Skin epidermis (tissue), 12 donors: ENCODE measurements around the gene VMP1.
"Not testable (repeated sequence)": the region's sequence is repeated elsewhere in the genome, so short reads cannot be mapped to it uniquely, and the experiment has no call there.

Source experiments
- H3K27ac ChIP-seq, 21 experiments: fragments of 200-600 bp; sonication (generic) in 11 of 21; one replicate each; pipeline ENCODE4 v1.5.0; 2020; ENCODE audit warnings: mild to moderate bottlenecking in 3 of 21, inconsistent platforms in 2 of 21, moderate library complexity in 2 of 21
- H3K4me3 ChIP-seq, 7 experiments: fragments of 200-600 bp; sonication (generic) in 2 of 7; one replicate each; pipeline ENCODE4 v1.5.0; 2020; ENCODE audit warnings: inconsistent platforms in 2 of 7, mild to moderate bottlenecking in 2 of 7, moderate library complexity in 1 of 7

VMP1 gene

DNA sequence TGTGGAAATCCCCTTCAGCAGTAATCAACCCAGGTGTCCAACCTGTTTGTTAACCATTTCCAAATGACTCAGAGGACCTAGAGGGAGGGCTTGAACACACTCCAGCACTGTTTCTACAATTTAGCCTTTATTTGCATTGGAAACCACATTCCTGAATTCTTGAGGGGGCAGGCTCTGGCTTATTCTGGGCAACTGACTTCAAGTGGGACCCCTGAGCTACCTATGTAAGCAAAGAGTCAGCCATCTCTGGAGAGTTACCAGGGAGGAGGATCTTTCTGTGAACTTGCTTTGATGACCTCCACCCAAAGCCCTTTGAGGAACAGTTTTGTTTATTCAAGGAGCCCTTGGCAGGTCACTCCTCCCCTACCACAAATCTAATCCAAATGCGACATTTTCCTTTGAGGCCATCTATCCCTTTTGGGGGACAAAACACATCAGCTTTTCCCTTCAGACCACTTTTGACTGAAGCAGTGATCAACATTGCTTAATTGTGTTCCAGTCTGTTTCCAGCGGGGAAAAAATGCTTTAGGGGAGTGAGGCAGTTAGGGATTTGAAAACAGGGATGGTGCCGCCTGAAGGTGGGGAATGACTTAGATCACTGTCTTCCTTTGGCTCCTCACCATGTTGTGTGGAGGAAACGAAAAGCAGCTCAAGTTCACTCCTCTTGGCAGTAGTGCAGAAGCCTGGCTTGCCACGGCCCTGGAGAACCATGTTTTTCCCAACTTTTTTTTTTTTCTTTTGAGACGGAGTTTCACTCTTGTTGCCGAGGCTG lies 139.1 kb downstream of the VMP1 start:
- H3K27ac ChIP-seq = peak overlapping the region in 20 of 21 experiments; percentile 78 to 100 (median 89)
- no peak overlapping the region for H3K4me3 ChIP-seq

DNA sequence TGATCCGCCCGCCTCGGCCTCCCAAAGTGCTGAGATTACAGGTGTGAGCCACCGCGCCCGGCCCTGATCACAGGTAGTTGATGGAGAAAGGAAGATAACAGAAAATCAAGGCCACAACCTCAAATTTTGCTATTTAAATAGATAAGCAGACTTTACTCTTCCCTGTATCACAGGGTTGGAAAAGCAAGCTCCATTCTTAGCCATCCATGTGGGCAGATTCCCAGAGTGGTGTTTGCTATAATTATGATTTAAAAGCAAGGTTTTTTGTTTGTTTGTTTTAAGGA lies 140.9 kb downstream of the VMP1 start:
- Histone ChIP-seq H3K27ac (peak overlapping the region in 20 of 21 experiments; percentile 9 to 100 (median 88)), H3K4me3 (no peak overlapping the region)

DNA sequence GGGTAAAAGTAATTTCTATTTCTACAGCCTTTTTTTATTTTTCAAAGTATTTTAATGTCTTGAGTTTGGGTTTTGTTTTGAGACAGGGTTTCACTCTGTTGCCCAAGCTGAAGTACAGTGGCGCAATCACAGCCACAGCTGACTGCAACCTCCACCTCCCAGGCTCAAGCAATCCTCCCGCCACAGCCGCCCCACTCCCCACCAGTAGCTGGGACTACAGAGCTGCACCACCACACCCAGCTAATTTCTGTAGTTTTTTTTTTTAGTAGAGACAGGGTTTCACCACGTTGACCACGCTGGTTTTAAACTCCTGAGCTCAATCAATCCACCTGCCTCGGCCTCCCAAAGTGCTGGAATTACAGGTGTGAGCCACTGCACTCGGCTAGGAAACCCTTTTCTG lies 141.3 kb downstream of the VMP1 start:
- Histone ChIP-seq H3K4me3 (no peak overlapping the region), H3K27ac (peak overlapping the region in 20 of 21 experiments; percentile 9 to 100 (median 88))

DNA sequence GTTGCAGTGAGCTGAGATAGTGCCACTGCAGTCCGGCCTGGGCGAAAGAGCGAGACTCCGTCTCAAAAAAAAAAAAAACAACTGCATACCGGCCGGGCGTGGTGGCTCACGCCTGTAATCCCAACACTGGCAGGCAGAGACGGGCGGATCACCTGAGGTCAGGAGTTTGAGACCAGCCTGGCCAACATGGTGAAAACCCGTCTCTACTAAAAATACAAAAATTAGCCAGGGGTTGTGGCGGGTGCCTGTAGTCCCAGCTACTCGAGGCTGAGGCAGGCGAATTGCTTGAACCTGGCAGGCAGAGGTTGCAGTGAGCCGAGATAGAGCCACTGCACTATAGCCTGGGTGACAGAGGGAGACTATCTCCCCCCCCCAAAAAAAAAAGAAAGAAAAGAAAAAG lies 142.9 kb downstream of the VMP1 start:
- H3K4me3 ChIP-seq = not testable (repeated sequence)
- peak overlapping the region in 9 of 21 experiments; percentile 19 to 99 (median 84) for H3K27ac ChIP-seq

DNA sequence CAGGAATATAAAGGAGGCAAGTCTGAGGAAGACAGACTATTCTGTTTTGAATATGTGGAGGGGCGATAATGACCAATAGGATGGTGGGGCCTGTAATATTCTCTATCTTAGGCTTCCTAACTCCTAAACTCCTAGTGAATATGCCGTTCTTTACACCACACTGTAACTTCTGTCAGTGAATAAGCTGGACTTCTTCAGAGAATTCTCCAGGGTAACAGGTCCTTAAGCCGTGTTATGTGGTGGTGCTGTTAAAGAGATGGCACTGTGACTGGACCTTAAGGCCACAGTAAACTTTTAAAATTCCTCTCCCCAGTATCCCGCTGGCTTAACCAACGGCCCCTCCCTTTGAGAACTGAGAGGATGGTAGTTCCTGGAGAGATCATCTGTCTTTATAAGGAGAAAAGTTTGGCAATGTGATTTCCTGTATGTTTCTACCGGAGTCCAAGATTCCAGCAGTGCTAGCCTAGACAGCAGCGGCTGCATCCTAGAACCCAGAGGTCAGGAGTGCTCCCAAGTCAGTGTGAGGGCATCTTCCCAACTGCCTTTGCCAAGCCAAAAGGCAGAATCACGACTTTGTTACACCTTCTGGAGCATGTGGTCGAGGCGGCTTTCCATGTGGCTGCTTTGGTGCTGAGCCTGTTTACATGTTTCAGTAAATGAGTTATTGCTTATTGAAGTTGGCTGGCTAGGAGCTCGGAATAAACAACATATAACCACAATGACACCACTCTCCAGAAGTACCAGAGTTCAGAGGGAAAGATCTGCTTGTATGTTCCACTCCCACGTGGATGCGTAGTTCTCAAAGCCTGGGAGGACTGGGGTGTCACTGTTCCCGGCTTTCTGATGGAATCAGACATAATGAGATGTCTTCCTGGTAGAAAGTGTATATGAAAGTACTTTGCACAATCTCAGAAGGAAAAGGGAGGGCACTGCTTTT lies 144.3 kb downstream of the VMP1 start:
- H3K4me3 ChIP-seq = no peak overlapping the region
- peak overlapping the region in 20 of 21 experiments; percentile 37 to 99 (median 71) for H3K27ac ChIP-seq

DNA sequence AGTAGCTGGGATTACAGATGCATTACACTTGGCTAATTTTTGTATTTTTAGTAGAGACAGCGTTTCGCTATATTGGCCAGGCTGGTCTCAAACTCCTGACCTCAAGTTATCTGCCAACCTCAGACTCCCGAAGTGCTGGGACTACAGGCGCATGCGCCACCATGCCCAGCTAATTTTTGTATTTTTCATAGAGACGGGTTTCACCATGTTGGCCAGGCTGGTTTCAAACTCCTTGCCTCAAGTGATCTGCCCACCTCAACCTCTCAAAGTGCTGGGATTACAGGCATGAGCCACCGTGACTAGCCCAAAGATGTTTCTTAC lies 145.4 kb downstream of the VMP1 start:
- H3K27ac ChIP-seq = peak overlapping the region in 20 of 21 experiments; percentile 49 to 99 (median 74)
- H3K4me3 ChIP-seq = not testable (repeated sequence)

DNA sequence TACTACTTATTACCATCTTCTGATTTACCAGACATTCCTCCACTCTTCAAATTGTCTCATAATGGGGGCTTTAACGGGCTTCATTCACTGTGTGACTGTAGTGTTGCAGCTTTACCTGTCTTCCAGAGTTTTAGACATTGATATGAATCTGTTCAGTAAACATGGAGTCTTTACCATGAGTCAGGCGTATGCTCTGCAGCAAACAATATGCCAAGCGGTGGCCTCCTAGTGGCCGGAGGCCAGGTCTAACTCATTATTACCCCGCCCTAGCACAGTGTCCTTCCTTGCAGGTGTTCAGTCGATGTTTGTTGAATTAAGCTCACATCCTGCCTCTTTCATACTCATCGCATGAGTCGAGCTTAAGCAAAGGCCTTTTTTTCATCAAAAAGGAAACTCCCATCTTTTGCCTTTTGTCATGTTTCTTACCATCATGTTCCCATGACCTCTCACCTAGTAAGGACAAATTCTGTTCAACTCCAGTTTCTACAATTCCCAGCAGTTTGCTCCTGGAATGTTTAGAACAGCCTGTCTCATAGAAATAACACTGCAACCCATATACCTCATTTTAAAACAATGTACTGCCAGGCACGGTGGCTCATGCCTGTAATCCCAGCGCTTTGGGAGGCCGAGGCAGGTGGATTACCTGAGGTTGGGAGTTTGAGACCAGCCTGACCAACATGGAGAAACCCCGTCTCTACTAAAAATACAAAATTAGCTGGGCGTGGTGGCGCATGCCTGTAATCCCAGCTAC lies 145.9 kb downstream of the VMP1 start:
- Histone ChIP-seq H3K27ac (peak overlapping the region in 20 of 21 experiments; percentile 49 to 99 (median 74)), H3K4me3 (no peak overlapping the region)

DNA sequence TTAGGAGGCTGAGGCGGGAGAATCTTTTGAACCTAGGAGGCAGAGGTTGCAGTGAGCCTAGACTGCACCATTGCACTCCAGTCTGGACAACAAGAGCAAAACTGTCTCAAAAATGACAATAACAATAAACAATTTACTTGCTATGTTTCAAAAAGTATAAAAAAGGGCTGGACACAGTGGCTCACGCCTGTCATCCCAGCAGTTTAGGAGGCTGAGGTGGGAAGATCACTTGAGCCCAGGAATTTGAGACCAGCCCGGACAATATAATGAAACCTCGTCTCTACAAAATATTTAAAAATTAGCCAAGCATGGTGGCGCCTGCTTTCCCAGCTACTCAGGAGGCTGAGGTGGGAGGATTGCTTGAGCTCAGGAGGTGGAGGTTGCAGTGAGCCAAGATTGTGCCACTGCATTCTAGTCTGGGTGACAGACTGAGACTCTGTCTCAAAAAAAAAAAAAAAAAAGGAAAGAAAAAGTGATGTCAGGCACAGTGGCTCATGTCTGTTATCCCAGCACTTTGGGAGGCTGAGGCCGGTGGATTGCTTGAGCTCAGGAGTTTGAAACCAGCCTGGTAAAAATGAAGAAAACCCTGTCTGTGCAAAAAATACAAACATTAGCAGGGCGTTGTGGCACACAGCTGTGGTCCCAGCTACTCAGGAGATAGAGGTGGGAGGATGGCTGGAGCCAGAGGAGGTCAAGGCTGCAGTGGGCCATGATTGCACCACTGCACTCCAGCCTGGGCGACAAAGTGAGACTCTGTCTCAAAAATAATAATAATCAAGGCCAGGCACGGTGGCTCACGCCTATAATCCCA lies 146.7 kb downstream of the VMP1 start:
- H3K4me3 ChIP-seq = not testable (repeated sequence)
- peak overlapping the region in 19 of 21 experiments; percentile 35 to 99 (median 69) for H3K27ac ChIP-seq

DNA sequence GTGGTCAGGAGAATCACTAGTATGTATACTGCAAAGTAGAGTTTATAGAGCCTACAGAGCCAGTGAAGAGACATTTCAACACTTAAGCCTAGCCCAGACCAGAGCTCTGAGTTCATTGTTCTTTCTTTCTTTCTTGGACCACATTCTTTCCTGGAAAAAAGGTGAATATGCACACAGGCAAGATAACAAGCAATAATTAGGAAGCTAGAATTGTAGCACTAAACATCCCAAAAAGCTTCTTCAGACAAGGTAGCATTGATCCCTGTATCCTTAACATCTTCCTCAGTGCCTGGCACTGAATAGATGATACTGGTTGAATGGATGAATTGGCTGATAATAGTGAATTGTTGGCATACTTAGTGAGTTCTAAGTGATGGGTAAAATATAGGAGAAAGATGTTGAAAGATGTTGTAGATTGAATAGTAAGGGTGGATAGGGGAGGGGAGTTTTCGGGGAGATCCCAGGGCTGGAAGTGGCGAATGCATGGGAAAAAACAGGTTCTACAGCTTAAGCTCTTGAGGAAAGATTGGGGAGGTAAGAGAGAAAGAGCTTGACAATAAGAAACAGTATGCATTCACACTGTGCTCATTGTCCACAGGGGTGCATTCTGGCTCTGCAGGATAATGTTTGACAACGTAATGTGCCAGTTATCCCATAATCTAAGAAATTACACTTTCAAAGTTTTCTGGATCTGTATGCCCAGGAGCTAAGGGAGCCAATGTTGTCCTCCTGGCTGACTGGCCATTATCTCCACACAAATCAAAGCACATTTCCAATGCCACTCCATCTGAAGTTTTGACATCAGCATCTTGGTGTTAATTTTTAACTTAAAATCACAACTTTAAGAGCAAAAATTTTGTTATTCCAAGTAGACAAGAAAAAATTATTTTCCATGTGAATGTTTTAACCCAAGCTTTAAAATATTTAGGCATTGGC lies 149.7 kb downstream of the VMP1 start:
- H3K27ac ChIP-seq = peak overlapping the region in 14 of 21 experiments; percentile 13 to 73 (median 47)
- H3K4me3 ChIP-seq = no peak overlapping the region

DNA sequence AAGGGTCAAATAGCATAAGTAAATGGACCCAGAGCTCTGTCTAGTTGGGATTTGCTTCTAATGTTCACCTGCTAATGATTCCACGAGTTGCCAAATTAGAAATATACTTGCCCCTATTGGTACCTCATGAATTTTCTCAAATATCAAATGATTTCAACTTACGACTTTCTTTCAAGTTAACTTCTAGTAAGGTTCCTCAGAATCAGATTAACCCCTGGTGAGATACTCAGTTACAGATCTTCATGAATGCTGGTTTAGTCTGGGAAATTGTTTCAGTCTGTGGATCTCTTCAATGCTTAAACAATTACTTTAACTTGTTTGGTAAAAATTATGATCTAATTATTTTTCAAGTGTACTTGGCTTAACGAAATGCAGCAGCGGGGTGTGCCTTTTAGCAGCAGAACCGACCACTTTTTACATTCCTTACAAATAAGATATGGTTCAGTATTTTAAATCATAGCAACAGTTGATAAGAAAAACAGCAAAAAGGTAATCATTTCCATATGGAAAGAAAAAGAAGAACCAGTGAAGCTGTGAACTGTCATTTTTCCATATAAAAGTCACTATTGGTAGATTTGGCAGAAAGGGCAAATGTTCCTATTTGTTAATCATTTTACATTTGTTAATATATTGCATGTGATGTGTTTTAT lies 150.8 kb downstream of the VMP1 start:
- Histone ChIP-seq H3K4me3 (no peak overlapping the region), H3K27ac (peak overlapping the region in 15 of 21 experiments; percentile 15 to 73 (median 51))

DNA sequence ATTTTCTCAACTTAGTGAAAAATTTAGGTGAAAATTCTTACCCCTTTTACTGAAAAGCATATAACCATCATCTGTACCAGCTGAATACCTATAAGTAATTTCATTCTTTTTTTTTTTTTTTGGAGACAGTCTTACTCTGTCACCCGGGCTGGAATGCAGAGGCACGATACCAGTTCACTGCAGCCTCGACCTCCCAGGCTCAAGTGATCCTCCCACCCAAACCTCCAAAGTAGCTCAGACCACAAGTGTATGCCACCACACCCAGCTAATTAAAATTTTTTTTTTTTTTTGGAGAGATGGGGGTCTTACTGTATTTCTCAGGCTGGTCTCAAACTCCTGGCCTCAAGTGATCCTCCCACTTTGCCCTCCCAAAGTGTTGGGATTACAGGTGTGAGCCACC lies 151.5 kb downstream of the VMP1 start:
- Histone ChIP-seq H3K4me3 (no peak overlapping the region), H3K27ac (peak overlapping the region in 14 of 21 experiments; percentile 23 to 73 (median 54))

DNA sequence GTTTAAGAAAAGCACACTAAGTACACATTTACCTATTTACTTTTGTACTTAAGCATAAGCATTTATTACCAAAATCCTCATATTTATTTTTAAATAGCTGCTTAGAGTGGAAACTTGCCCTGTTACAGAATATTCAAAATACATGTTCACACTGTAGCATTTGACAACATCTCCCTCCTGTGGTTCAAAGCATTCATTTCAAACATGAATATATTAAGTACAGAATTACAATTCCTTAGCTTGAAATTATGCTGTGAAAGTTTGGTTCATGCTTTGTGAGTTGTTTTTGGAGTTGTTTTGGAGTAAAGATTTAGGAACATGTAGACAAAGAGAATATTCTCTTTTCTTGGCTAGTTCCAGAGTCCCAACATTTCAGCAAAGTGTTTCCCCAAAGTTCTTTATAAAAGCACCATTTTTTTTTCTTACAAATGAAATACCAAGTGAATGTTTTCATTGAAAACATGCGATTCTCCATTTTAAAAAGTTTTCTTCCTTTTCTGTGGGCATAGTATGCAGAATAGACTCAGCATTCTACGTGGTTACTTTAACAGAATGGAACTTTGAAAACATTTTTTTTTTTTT lies 152.1 kb downstream of the VMP1 start:
- H3K4me3 ChIP-seq = no peak overlapping the region
- H3K27ac ChIP-seq = peak overlapping the region in 11 of 21 experiments; percentile 23 to 73 (median 56)

DNA sequence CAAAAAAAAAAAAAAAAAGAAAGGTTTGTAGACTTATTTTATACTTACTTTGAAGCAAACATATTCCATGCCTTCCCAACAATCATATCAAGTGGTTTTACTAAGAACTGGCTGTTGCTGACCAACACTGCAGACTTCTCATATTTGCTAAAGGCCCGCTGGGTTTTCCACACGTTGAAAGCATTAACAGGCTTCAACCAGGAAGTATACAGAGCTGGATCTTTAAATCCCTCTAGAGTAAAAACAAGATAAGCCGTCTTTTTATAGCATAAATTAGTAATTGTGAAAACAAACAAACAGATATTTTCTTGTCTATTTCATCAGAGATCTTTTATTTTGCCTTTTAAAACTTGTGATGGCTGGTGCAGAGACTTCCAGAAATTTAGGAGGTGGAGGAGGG lies 156.2 kb downstream of the VMP1 start:
- Histone ChIP-seq H3K27ac (no peak overlapping the region), H3K4me3 (no peak overlapping the region)

DNA sequence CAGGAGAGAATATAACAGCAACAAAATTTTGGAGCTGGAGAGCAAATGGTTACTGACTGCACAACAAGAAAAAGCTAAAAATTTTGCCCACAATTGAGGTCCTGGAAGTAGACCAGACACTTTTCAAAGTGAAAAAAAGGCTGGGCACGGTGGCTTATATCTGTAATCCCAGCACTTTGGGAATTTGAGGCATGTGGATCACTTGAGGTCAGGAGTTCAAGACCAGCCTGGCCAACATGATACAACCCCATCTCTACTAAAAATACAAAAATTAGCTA lies 162.4 kb downstream of the VMP1 start:
- no peak overlapping the region for H3K27ac ChIP-seq
- H3K4me3 ChIP-seq = no peak overlapping the region

DNA sequence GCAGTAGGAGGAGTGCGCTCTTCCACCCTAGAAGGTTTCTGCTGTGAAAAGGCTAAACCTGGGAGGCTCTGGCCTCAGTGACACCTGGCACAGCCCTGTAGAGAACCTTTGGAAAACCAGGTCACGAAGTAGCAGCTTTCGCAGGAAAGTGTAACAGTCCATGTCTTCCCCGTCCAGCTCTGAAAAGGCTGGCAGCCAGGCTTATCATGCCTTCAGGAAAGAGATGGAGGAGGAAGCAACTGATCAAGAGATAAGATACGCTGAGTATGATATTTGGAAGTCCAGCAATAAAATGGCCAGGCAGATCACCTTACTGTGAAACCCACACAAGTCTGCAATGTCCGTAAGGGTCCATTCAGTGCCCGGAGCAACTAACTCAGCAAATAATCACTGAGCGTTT lies 163.0 kb downstream of the VMP1 start:
- H3K27ac ChIP-seq = no peak overlapping the region
- H3K4me3 ChIP-seq = no peak overlapping the region

DNA sequence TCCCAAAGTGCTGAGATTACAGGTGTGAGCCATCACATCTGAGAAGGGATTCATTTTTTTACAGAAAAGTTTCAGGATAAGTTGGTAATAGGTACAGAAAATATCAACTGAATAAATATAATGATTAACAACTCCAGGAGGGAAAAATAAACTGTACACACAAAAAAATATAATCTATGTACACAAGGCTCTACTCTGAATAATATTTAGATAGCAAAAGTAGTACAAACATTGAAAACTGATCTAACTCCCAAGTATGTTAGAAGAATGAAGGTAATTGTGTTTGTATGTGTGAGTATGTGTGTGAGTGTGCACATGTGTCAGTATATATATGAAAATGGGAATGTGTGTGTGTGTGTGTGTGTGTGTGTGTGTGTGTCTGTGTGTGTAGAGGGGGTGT lies 164.9 kb downstream of the VMP1 start:
- Histone ChIP-seq H3K4me3 (no peak overlapping the region), H3K27ac (no peak overlapping the region)

DNA sequence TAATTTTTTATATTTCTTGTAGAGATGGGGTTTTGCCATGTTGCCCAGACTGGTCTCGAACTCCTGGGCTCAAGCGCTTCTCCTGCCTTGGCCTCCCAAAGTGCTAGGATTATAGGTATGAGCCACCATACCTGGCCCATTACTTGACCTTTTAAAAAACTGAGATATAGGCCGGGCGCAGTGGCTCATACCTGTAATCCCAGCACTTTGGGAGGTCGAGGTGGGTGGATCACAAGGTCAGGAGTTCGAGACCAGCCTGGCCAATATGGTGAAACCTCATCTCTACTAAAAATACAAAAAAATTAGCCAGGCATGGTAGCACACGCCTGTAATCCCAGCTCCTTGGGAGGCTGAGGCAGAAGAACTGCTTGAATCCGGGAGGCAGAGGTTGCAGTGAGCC lies 166.0 kb downstream of the VMP1 start:
- not testable (repeated sequence) for H3K27ac ChIP-seq, H3K4me3 ChIP-seq

DNA sequence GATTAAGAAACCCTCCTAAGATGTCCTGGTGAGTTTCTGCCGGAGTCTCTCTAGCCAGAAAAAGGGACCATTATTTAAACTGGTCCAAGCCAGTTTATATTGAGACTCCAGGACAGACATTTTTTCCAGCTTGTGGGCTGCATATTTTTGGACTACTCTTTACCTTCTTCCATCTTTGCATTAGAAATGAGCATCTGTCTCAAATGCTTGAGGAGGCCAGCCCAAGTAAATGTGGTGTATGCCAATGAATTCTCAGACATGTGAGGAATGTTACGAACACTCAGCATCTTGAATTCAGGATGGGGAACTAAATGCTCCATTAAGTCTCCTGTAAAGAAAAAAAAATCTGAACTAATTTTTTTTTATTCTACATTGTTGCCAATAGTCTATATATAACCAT lies 166.9 kb downstream of the VMP1 start:
- H3K4me3 ChIP-seq = no peak overlapping the region
- H3K27ac ChIP-seq = no peak overlapping the region
